NCI-H748 (cell line): ENCODE data around the gene BHLHE41.

Experiments used
- DNase-seq: peaks from one replicate; lab custom pipeline; 2025; ENCODE audit not compliant: unreplicated experiment; lab: John Stamatoyannopoulos, UW

BHLHE41 gene

GRCh38 chr12:26135010-26135420, 10.2 kb upstream of the BHLHE41 start:
- DNase-seq: peak; percentile 64

GRCh38 chr12:26134540-26134939, 9.7 kb upstream of the BHLHE41 start:
- peak; percentile 44 for DNase-seq

- no peak for DNase-seq
Observed at GRCh38 chr12:26133521-26133920, 8.7 kb upstream of the BHLHE41 start.

- no peak for DNase-seq
Observed at GRCh38 chr12:26132866-26133265, 8.0 kb upstream of the BHLHE41 start.

- no peak for DNase-seq
Observed at GRCh38 chr12:26131936-26132335, 7.1 kb upstream of the BHLHE41 start.

- DNase-seq: no peak
Observed at GRCh38 chr12:26130728-26131127, 5.9 kb upstream of the BHLHE41 start.

GRCh38 chr12:26128168-26128567, 3.3 kb upstream of the BHLHE41 start:
- DNase-seq: no peak

GRCh38 chr12:26127404-26127803, 2.6 kb upstream of the BHLHE41 start:
- no peak for DNase-seq

GRCh38 chr12:26126340-26127284, 1.8 kb upstream of the BHLHE41 start:
- peak; percentile 82 for DNase-seq

- DNase-seq: peak; percentile 77
Observed at GRCh38 chr12:26125400-26126339, 833 bp upstream of the BHLHE41 start.

GRCh38 chr12:26123482-26123980, 1.3 kb downstream of the BHLHE41 start:
- no peak for DNase-seq

GRCh38 chr12:26122681-26123481, 2.0 kb downstream of the BHLHE41 start:
- peak; percentile 57 for DNase-seq

GRCh38 chr12:26122061-26122680, 2.7 kb downstream of the BHLHE41 start:
- peak; percentile 52 for DNase-seq

GRCh38 chr12:26121323-26122060, 3.3 kb downstream of the BHLHE41 start:
- DNase-seq: no peak

GRCh38 chr12:26120561-26121274, 4.1 kb downstream of the BHLHE41 start:
- DNase-seq: no peak

GRCh38 chr12:26119391-26119989, 5.3 kb downstream of the BHLHE41 start:
- DNase-seq: peak; percentile 46

- DNase-seq: no peak
Observed at GRCh38 chr12:26118308-26118707, 6.5 kb downstream of the BHLHE41 start.
